GM19023 (cell line): ENCODE measurements around the gene PDSS2.
"Not testable (repeated sequence)": the region's sequence is repeated elsewhere in the genome, so short reads cannot be mapped to it uniquely, and the experiment has no call there.

ENCODE experiments used
- ATAC-seq: cut with Tn5 transposase; IDR thresholded peaks from one replicate; pipeline ENCODE4 v1.9.1; 2021; ENCODE audit warnings: mild to moderate bottlenecking, moderate library complexity; ENCODE audit not compliant: unreplicated experiment

PDSS2 gene

GRCh38 chr6:107369493-107369892 is 89.9 kb downstream of the PDSS2 start:
- ATAC-seq, result no peak

GRCh38 chr6:107368471-107368870 is 90.9 kb downstream of the PDSS2 start:
- no peak for ATAC-seq

GRCh38 chr6:107364173-107364572 is 95.2 kb downstream of the PDSS2 start:
- ATAC-seq, result not testable (repeated sequence)

- no peak for ATAC-seq
Observed at GRCh38 chr6:107361753-107362604, 97.4 kb downstream of the PDSS2 start.

GRCh38 chr6:107360476-107360875 is 98.9 kb downstream of the PDSS2 start:
- ATAC-seq, result no peak

- no peak for ATAC-seq
Observed at GRCh38 chr6:107357842-107358241, 101.5 kb downstream of the PDSS2 start.

GRCh38 chr6:107357031-107357430 is 102.3 kb downstream of the PDSS2 start:
- no peak for ATAC-seq

- ATAC-seq, result no peak
Observed at GRCh38 chr6:107355659-107356058, 103.7 kb downstream of the PDSS2 start.

- no peak for ATAC-seq
Observed at GRCh38 chr6:107354451-107354850, 104.9 kb downstream of the PDSS2 start.

- ATAC-seq, result no peak
Observed at GRCh38 chr6:107353773-107354382, 105.5 kb downstream of the PDSS2 start.

GRCh38 chr6:107348224-107348623 is 111.1 kb downstream of the PDSS2 start:
- no peak for ATAC-seq

- no peak for ATAC-seq
Observed at GRCh38 chr6:107345393-107345792, 114.0 kb downstream of the PDSS2 start.

GRCh38 chr6:107344981-107345380 is 114.4 kb downstream of the PDSS2 start:
- ATAC-seq, result no peak

GRCh38 chr6:107344383-107344782 is 115.0 kb downstream of the PDSS2 start:
- no peak for ATAC-seq

GRCh38 chr6:107342144-107342543 is 117.2 kb downstream of the PDSS2 start:
- ATAC-seq, result no peak

GRCh38 chr6:107340881-107341280 is 118.5 kb downstream of the PDSS2 start:
- ATAC-seq, result no peak

- no peak for ATAC-seq
Observed at GRCh38 chr6:107337191-107337741, 122.1 kb downstream of the PDSS2 start.

GRCh38 chr6:107334026-107334425 is 125.3 kb downstream of the PDSS2 start:
- no peak for ATAC-seq

GRCh38 chr6:107333491-107333890 is 125.9 kb downstream of the PDSS2 start:
- no peak for ATAC-seq

- no peak for ATAC-seq
Observed at GRCh38 chr6:107331409-107332386, 127.7 kb downstream of the PDSS2 start.

- peak; percentile 98 for ATAC-seq
Observed at GRCh38 chr6:107330168-107330567, 129.2 kb downstream of the PDSS2 start.
